T-helper 1 cell treated with Interleukin-12 subunit alpha and Interleukin-12 subunit beta and Interleukin-4 antibody, amounts not matched to agents 30 ng/mL and 1 ng/mL, for 36 hours (primary cell): ENCODE measurements around the gene MBNL2. TPM values are rescaled to one million over a fixed set of nuclear protein-coding genes. Genes with fewer than 3 reads are reported as not detected.

Experiments used
- intact Hi-C: fragments of 100-400 bp; cut with micrococcal nuclease; formaldehyde crosslinking; loops from one replicate; pipeline ENCODE4 v1.15.1; 2024
- total RNA-seq: library from RNA; stranded (reverse); gene quantifications from 2 replicates; pipeline ENCODE4 v1.2.3, GENCODE V29; 2022

The MBNL2 gene
- total RNA-seq, 1 donor from 2014 or later = 12.4 TPM

DNA sequence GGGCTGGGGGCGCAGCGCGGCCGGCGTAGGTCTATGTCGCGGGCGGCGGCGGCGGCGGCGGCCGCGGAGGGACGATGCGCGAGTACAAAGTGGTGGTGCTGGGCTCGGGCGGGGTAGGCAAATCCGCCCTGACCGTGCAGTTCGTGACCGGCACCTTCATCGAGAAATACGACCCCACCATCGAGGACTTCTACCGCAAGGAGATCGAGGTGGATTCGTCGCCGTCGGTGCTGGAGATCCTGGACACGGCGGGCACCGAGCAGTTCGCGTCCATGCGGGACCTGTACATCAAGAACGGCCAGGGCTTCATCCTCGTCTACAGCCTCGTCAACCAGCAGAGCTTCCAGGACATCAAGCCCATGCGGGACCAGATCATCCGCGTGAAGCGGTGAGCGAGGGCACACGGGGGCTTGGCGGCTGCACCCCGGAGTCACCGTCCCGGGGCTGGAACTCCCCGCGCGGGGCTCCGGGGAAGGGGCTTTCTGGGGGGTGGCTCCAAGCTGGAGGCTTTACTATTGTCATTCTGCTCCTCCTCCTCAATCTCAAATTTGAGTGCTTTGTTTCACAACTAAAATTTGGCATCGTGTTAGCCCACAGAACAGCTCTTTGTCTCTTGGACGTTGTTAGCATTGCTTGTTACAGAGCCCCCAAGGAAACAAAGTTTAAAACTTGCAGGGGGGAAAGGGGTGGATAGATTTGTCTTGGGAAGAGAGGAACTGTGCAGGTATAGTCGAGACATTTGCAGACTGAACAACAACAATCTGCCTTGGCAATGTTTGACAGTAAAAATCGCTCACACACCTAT lies 212.5 kb downstream of the MBNL2 start:
- intact Hi-C loops = loop anchor here (1.0 to 10.0 kb wide), 4 partner anchors 197 to 1768 kb away; partner anchors contain the start of gene UBAC2

DNA sequence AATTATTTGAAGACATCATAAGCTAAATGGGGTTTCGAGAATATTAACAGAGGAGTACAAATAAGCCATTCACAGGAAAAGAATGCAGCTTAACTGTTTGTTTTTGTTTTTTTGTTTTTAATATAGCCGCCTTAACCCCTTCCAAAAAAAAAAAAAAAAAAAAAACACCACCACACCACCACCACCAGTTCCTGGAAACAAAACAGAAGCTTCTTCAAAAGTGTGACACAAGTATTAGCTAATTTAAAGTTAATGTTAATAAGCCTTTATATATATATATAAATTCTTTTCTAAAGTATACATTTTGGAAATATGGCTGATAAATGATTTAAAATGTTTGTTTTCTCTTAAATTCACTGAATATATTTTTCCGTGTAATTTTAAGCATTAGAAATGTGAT lies 213.2 kb downstream of the MBNL2 start:
- intact Hi-C loops = loop anchor here (1.0 to 10.0 kb wide), 2 partner anchors 196 to 1079 kb away; no protein-coding TSS in a partner anchor

DNA sequence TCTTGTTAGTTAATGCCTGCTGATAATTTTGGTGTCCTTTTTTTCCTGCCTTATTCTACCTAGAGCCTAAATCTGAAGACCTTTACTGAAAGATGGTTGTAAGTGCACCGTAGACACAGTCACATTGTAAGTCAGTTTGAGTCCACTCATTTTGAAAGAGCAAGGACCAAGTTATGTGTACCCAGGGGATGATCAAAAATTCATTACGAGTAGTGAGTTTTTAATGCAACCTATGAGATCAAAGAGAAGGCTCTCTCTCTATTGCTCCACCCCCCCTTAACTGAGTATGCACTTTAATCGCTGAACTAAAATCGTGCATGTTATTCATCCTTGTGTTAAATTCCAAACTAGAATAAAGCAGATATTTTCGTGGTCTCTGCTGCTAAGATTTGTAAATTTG lies 213.7 kb downstream of the MBNL2 start:
- intact Hi-C loops = loop anchor here (1.0 to 10.0 kb wide), 4 partner anchors 27 to 1079 kb away; no protein-coding TSS in a partner anchor

DNA sequence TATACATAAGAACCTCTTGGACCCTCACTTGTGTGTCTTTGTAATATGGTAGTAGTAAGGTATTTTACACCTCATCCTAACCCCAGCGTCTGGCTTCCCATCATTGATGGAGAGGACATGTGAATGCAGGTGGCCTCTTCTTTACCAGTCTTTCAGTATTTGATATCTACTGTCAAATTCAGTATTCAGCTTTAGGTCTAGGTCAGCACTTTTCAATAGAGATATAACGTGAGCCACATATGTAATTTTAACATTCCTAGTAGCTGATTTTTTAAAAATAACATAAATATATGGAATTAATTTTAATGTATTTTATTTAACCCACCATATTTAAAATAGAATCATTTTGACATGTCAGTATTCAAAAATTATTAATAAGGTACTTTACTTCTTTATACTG lies 214.7 kb downstream of the MBNL2 start:
- intact Hi-C loops = loop anchor here (1.0 to 10.0 kb wide), 3 partner anchors 26 to 1078 kb away; no protein-coding TSS in a partner anchor

DNA sequence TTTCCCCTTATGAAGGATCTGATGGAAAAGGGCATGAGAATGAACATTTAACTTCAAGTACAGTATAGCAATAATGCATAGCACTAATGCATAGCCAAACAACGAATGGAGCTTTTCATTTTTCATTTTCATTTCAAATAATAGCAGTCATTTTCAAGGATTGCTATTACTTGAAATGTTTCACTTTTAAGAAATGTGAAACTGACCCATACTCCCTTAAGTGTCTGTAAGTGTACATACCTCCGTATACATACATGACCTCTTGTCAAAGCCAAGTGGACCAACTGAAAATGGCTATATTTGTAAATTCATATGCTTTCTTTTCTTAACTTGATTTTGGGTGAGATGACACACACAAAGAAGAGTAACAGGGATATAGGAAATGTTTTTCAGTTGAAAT lies 215.6 kb downstream of the MBNL2 start:
- intact Hi-C loops = loop anchor here (2.0 to 10.0 kb wide), 2 partner anchors 25 to 1077 kb away; no protein-coding TSS in a partner anchor

DNA sequence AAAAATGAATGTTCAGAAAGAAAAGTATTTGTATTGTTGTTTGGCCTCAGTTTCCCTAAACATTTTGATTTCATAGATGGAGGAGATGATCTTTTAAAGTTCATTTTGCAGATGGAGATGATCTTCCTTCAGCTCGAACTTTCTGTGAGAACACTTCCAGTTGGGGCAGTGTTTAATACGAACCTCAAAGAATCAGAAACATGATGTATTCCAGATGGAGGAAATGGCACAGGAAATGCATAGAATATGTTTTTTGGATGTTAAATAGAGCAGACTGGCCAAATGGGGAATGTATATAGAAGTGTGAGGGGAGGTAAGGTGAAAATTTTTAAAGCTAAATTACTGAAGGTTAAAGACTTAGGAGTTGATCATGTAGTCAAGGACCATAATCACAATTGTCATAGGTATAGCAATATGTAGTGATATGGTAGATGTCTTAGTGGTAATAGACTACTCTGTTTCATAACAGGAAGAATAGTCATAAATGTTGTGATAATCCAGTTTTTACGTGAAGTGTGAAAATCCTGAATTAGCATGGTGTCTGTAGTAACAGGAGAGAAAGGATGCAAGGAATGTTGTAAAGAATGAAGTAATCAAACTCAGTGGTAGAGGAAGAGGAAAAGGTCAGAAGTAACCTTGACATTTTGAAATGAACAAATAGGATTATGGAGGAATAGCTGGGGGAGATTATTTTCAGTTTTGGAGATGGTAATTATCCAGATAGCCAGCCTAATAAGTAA lies 216.9 kb downstream of the MBNL2 start:
- intact Hi-C loops = loop anchor here (10.0 kb wide), 1 partner anchor 1076 kb away; no protein-coding TSS in a partner anchor

DNA sequence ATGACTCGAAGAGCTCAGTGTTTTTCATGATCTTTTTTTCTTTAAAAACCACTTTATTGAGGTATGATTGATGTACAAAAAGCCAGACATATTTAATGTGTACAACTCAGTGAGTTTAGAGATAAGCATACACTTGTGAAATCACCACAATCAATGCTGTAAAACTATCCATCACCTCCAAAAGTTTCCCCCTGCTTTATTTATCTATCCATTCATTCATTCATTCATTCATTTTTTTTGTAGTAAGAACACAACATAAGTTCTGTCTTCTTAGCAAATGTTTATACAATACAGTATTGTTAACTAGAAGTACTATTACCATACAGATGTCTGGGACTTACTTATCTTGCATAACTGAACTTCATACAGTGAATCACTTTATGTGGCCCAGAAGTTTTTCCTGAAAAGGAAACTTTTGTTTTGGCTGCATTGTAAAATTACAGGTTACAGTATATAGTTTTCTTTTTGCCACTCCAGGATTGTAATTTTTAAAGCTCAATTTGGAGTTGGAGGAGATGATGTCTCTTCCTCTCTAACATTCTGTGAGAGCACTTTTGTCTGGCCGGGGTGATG lies 218.6 kb downstream of the MBNL2 start:
- intact Hi-C loops = no loop called here

DNA sequence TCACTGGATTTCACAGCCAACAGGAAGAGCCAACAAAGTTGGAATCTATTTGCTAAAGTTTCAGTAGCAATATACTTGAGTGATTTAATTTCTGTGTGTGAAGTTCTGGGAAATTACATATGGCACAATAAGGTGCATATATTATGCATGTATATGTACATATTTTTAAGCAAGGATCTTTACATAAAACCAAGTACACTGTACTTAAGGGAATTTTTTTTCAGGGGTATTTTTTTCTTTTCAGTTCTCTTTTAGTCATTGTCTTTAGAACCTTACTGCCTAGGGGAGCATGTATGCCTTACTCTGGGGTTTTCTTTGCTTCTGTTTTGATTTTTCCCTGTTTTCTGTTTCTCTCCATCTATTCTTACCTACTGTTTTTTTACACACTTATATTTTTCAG lies 219.2 kb downstream of the MBNL2 start:
- intact Hi-C loops = no loop called here

Other genes starting within 250 kb of the MBNL2 start
- gene OXGR1, start 227.9 kb upstream of the MBNL2 start, total RNA-seq = not detected in 2 replicates
- gene RAP2A, start 211.8 kb downstream of the MBNL2 start, total RNA-seq = 28.6 and 30.9 TPM in 2 replicates